ENCODE results near the gene AOPEP.

DNA sequence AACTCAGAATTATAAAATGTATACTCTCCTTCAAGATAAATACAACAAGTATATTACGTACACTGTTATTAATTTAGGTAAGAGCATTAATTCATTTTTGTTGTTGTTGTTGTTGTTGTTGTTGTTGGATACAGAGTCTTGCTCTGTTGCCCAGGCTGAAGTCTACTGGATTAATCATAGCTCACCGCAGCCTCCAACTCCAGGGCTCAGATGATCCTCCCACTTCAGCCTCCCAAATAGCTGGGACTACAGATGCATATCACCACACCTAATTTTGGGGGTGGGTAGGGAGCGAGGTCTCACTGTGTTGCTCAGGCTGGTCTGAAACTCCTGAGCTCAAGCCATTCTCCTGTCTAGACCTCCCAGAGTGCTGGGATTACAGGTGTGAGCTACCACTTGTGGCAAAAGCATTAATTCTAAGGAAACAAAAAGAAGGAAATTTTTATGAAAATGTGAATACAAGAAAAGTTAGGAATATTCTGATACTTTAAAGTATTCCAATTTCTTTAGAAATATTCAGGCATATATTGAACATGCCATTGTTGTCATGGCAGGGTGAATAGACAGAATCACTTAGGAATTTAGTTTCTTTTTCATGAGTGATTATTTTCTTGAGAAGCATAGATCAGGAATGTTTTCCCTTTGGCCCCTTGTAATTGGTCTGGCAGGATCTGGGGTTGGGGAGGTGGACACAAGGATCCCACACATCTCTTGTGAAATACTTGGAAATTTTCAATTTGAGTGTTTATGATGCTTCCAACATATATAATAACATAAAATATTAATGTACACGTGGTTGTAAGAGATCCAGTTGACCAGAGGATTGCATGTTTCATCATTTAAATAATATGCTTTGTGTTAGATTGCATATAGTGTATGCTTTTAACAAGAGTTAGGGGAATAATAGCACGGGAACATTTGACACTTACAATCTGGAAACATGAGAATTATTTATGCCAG lies 327.4 kb downstream of the AOPEP start:
- TF ChIP-seq CTCF (IDR thresholded peaks at IDR 0.05) (no peak), EP300 (IDR thresholded peaks at IDR 0.05) (no peak), POLR2A (IDR thresholded peaks at IDR 0.05) (no peak), POLR2AphosphoS5 (IDR thresholded peaks at IDR 0.05) (no peak)
